Smooth muscle cell of the brain vasculature (primary cell): ENCODE results near the gene MZF1.
A peak's percentile ranks its signal among the peaks of the same experiment; 100 is the strongest.

ENCODE experiments used
- DNase-seq: peaks from one replicate; pipeline ENCODE4 v3.0.0-alpha.2; 2012; ENCODE audit warnings: low read depth, low spot score

Gene MZF1

DNA sequence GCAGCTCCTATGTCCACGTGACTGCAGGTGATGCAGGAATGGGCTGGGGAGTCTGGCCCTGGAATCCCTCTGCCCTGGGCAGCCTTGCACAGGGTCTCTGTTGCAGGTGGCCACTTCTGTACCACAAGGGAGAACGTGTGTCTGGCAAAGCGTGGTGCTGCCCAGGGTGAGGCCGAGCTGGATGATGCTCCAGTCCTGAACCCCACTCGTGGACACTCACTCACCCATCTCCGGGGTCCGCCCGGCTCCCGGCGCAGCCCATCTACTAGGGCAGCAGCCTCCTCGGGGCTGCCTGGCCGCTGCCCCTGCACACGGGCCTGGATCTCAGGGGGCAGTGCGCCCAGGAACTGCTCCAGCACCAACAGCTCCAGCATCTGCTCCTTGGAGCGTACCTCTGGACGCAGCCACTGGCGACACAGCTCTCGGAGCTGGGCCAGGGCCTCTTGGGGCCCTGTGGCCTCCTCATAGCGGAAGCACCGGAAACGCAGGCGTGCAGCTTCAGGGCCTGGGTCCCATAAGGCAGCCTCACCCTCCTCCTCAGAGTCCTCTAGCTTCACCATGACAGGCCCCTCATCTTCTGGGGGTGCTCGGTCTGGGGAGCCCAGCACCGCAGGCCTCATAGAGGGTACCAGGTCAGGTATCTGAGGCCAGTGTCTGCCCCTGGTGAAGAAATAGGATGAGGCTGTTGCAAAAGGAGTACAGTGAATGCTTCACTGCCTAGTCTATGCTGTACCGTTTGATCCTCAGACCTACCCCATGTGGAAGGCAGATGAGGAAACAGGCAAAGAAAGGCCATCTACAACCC lies 2.2 kb downstream of the MZF1 start:
- DNase-seq: no peak

DNA sequence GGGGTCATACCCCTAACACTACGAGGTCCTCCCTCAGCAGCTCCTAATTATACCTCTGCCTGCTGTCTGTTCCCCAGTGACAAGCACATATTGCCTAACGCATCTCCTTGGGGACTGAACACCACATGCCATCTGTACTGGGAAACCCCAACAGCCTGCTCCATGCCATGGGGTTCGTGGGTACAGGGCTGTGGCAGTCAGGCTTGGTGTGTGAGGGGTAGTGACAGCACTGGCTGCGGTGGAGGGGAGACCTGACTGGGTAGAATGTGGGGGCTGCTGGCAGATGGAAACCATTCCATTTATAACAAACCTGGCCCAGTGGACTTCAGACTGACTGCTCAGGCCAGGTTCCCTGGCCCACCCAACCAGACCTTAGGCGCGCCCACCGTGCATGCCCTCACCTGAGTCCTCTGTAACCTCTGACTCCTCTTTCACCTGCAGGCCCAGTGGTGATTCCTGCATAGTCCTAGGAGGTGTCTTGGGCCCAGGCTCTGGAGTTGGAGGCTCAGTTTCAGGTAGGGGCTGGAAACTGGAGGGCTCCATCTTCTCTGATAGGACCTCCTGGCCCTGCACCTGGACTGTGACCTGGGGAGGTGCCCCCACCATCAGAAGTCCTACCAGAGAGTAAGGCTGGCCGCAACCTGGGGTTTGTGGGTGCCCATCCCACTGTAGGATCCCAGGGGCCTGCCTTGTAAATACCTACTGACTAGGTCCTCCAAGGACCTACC lies 3.0 kb downstream of the MZF1 start:
- DNase-seq: no peak

DNA sequence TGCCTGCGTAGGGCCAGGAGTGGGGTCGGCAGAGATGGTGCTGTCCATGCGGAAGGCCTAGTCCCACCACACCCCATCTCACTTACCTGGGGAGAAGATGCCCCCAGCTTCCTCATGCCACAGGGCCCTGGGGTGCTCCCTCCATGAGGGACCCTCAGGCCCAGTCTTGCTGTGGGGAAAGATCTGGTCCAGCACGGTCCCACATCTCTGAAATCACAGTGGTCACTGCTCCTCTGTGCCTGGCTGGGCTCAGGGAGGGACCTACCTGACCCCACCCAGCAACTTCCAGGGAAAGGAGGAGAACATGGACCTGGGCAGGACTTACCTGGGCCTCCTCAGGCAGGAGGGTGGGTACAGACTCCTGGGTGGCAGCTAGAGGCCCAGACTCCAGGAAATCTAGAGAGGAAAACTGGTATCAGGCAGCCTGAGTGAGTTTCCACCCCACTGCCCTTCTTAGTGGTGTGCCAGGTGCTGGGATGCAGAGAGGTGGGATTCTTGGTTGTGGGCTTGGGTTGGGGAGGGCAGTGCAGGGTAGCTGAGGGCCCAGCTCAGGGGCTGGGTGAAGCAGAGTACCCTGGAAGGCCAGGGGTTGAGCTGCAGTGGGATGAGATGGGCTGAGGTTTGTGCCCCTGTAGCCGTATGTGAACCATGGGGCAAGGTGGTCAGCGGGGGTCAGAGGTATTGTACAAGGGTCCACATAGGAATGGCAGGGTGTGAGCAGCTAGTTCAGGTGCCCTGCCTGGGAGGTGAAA lies 3.8 kb downstream of the MZF1 start:
- DNase-seq: no peak

DNA sequence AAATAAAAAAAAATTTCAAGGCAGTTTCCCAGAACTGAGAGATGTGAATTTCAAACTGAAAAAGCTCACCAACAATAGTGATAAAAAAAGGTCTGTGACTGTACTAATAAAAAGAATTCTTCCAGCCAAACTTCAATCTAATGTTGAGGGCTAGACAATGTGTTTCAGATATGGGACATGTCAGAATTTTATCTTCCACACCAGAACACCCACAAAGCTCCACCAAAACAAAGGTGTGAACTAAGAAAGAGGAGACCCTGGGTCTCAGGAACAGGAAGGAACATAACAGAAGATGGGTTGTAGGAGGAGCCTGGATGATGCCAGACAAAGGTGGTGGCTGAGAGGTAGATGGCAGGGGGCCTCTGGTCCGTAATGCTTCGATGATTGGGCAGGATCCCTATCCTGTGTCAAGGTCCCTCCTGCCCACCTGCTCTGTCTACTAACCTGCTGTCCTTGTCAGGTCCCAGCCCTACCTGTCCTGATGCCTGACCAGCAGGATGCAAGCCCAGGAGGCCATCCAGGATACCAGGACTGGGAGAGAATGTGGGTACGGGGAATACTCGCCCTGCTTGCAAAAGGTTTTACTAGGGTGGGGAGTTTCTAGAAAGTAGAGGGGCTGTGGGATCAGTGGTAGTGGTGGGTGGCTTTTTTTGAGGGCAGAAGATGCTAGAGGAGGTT lies 4.5 kb downstream of the MZF1 start:
- DNase-seq: no peak

DNA sequence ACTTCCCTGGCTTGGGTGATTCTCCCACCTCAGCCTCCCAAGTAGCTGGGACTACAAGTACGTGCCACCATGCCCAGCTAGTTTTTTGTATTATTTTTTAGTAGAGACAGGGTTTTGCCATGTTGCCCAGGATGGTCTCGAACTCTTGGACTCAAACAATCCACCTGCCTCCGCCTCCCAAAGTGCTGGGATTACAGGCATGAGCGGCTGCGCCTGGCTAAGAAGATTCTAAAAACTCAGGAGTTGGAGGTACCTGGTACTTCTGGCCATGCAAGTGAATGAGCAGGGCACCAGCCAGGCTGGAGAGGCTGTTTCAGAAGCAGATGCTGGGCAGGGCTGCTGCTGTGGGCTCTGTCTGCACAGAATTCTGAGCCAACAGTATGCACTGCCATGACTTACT lies 6.1 kb downstream of the MZF1 start:
- DNase-seq: no peak

DNA sequence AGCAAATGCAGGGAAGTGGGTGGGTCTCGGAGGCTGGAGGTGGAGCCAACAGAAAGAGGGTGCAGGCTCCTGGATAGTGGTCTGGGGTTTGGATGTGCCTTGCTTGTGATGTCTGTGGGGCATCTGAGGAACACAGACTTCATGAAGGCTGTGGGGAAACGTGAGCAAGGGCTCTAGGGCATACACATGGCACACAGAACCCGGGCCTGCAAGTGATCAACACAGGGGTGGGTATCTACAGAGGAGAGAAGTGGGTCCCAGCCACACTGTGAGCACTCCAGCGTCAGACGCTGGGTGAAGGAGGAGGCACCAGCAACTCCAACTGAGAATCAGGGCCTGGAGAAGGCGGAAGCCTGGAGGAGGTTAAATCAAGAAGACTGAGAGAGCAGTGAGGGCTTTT lies 9.3 kb downstream of the MZF1 start:
- DNase-seq: no peak

DNA sequence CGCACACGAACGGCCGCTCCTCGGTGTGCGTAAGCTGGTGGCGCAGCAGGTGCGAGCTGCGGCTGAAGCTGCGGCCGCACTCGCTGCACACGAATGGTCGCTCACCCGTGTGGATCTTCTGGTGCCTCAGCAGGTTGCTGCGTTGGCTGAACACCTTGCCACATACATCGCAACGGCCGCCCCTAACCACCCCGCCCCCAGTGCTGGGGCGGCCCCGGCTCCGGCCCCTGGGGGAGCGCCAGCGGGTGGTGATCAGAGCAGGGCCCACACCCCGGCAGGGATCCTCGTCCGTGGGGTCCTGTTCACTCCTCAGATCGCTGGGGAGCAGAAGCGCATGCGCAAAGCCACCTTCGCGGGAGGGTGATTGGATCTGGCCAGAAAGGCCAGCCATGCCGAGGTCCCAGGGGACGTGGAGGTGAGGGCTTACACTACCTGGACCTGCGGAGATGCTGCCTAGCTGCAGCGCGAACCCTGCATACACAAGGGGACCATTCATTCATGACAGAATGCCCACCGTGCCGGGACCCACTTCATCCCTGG lies 10.0 kb downstream of the MZF1 start:
- DNase-seq: no peak

DNA sequence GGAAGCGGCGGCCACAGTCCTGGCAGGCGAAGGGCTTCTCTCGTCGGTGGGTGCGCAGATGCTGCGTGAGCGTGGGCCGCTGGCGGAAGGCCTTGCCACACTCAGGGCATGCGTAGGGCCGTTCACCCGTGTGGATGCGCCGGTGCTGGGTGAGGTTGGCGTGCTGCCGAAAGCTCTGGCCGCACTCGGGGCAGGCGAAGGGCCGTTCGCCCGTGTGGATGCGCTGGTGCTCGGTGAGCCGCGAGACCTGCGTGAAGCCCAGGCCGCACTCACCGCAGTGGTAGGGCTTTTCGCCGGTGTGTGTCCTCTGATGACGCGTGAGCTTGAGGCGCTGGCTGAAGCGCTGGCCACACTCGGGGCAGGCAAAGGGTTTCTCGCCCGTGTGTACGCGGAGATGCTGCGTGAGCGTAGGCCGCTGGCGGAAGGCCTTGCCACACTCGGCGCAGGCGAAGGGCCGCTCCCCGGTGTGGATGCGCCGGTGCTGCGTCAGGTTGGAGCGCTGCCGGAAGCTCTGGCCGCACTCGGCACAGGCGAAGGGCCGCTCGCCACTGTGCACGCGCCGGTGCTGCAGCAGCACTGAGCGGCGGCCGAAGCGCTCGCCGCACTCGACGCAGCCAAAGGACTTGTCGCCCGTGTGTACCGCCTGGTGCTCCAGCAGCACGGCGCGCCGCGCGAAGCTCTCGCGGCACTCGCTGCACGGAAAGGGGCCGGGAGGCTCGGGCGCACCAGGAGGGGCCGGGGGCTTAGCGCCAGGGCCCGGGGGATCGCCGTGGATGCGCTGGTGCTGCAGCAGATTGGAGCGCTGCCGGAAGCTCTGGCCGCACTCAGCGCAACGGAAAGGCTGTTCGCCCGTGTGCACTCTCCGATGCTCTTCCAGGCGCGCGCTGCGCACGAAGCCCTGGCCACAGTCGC lies 10.8 kb downstream of the MZF1 start:
- DNase-seq: no peak

DNA sequence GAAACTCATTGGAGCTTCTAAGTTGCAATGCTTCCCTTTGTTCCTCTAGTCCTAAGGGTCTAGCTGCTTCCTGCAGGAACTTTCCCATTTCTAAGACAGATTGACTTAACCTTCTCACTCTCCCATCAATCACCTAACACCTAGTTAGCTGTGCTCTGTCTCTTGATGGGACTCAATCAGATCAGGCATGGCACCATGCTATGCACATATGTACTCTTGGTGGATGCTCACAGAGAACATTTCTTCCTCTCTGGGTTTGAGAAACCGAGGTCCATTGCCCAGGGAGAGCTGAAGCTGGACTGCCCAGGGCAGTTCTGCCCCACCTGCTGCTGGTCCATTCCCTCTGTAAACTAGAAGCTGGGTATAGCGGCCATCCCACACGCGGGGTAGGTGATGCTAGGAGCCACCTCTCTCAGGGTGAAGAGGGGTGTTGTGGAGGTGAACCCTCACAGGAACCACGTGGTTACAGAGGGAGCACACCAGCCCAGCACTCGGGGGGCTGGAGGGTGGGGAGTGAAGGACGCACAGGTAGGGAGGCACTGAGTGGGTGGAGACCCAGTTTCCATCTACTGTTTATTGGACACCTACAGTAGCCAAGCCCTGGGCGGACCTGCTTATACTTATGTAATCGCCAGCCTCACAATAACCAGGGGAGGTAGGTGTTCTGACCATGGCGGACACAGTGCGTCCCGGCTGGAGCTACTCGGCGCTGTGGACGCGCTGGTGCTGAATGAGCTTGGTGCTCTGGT lies 11.6 kb downstream of the MZF1 start:
- DNase-seq: no peak

DNA sequence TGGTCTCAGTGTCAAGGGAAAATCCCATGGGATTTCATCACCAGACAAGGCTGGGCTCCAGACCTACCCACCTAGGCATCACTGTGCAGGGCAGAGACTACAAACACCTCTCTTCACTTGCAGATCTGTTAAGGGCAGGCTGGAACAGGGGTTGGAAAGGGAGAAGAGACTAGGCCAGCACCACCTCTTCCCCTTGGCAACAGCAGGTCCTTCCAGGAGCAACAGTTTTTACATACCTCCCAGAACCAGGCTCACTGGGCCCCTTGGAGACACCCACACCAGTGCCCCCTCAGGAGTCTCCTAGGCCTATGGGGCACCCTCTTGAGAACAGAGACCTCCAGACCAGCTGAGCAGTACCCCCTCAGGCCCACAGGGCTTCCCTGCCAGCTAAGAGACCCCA lies 12.2 kb downstream of the MZF1 start:
- no peak for DNase-seq

DNA sequence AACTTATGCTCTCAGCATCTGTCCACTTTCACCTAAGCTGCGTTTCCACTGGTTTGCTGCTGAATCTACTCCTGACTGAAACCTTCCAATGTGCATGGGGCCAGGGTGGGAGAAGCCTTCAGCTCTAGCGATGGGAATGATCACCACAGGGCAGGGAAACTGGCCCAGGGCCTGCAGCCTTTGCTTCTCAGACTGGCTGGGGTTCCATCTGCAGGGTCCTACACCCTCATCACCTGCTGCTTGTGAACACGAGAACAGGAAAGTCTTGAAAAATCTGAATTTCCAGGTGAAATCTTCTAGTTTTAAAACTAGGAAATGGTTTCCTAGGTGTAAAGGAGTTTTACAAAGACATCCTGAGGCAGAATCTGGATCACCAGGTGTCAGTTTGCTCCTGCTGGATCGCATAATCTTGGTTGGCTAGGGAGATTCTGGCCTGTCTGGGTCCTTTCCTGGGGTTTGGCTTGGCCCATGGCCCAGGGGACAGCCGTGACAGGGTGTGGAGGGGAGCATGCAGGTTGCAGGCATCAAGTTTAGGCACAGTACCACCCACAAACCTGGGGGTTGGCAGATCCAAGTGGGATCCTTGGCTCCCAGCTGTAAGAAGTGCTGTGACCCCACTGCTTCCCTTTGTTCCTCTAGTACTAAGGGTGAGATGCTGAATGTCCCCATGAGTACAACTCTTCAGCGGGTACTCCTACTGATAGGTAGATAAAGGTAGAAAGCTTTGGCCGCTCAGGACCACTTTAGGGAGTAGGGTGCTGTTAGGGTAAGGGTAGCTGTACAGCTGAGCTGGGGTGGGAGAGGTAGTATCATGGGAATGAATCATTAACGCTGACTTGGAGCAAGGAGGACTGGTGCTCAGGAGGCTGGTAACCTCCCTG lies 12.9 kb downstream of the MZF1 start:
- no peak for DNase-seq

DNA sequence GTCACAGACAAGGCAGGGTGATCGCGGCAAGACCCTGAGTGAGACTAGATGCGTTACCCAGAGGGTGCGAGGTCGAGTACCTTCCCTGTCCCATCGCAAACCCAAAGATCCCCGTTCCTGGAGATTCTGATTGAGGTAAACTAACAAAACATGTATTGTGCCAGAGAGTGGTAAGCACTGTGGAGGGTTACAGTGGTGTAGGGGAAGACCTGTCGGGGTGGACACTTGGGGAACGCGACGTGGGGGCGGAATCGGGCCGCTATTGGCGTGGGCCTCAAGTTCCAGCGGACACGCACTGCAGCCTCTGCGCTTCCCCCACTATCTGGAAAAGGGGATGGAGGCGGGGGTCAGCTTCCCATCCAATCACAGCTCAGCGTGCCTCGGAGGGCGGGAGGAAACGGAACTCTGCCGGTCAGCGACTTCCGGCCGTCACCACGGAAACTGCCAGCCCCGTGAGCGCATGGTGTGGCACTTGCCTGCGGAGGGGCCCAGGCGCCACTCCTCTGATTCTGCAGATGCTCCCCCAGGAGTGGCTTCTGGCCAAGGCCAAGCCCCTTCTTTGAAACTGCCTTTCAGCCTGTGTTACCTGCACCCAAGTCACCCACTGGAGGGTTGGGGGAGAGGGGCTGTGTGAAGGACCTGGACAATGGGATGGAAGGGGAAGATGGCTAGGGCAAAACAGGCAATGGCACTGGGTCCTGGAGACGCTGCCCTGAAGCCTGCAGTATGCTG lies 13.7 kb downstream of the MZF1 start:
- DNase-seq: peak; percentile 65

DNA sequence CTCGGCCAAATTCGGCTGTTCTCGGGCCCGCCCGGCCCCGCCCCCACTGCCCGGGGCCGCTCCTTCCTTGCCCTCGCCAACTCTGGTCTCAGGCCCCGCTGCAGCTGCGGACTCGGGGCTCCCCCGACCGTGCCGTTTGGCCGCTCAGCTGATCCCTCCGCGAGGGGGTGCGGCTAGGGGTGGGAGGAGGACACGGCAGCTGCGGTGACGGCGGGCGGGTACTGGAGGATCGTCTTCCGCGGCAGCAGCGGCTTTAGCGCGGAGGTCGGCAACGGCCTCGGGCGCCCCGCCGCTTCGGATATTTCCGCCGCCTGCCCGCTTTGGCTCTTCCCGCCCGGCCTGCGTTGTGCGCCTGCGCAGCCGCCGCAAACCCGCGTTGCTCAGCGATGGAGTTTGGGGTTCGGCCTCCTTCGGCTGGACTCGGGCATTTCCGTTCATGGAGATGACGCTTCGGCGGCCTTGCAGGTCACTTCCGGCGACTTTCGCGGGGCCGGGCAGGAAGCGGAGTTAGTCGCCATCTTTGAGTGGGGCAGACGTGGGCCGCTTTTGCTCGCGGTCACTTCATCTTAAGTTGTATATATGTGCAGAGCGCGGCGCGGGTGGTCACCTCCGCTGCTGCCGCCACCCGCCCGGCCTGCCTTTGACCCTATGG lies 14.4 kb downstream of the MZF1 start:
- peak; percentile 97 for DNase-seq

DNA sequence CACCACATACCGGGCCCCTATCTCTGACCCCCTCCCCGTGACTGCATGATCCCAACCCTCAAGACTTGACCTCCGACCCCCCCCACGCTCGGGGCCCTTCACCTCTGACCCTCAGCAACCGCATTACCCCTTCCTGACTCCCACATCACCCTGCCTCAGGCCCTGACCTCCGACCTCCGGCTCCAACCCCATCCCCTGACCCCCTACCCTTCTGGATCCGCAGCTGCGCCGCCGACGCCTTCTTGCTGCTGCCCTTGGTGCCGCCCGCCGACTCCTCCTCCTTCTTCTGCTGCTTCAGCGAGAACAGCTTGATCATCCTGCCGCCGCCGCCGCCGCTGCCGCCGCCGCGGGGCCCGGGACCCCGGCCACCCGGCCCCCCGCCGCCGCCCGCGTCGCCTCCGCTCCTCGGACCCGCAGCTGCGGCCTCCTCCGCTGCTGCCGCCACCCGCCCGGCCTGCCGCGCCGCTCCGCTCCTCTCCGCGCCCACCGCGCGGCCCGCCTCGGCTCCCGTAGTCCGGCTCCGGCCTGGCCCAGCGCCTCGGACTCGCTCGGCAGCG lies 15.0 kb downstream of the MZF1 start, which contains the start of gene UBE2M:
TSS of gene UBE2M (minus strand) at position 546 of the 557 bp plus-strand sequence. CDS start at position 316, 230 bp downstream.
- DNase-seq: no peak

DNA sequence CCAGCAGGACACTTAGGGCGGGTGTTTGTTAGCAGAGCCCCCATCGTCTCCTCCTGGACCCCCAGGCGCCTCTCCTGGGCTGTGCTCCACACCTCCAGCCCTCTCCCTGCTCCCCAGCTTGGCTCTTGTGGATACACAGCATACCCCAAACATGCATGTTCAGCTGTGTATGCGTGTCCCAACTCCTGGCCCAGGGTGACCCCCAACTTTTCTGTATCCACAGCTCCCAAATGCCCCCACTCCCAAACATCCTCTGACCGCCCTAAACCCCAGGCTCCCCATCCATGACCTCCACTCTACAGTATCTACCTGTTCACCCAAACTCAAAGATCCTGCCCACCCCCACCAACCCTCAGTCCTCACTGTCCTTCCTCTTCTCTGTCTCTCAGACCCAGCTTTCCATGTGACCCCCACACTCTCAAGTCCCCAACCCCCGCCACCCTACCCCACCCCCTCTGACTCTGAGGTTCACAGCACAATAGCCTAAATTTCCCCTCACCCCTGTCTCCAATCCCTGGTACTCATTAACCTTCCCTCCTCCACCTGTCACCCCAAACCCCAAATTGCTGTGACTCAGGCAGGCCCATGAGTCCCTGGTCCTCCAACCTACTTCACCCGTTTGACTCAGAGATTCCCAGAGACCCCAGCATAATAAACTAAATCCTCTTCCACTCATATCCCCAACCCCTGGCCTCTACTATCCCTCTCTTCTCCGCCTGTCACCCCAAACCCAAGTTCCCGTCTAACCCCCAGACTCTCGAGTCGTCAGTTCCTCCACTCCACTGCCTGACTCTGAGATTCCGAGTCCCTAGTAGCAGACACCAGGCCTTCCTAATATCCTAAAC lies 15.7 kb downstream of the MZF1 start:
- no peak for DNase-seq

DNA sequence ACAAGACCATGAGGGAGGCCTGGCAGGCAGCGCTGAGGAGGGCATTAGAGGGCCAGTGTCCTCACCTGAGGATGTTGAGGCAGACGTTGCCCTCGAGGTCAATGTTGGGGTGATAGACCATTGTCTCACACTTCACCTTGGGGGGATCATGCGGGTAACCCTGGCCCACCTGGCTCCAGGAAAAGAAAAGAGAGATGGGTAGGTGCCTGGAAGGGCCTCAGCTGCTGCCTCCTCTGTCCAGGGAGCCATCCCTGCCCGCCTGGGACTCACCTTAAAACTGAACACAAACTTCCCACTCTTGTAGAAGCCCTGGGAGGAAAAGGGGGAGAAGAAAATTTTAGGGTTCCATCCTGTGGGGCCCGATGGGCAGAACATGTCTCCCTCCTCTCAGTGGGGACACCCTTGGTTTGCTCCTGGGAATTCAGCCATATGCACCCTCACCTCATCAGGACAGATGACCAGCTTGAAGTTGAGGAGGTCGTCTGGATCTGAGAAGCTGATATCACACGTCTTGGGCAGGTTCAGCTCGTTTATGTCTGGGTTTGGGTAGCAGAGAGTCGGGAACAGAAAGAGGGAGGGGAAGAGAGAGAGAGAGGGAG lies 16.4 kb downstream of the MZF1 start:
- DNase-seq: no peak
